Heart left ventricle (tissue), 13 donors: Measurements from ENCODE around the gene NRBF2.

ENCODE experiments used
- CTCF ChIP-seq, 12 donors: fragments of 200-600 bp; sonication (generic) in 4 of 12; IDR thresholded peaks; one replicate each; pipeline versions ENCODE4 v1.5.0 to v1.8.0; 2018 to 2022; ENCODE audit warnings: antibody characterized with exemption in 12 of 12, mild to moderate bottlenecking in 5 of 12
- POLR2A ChIP-seq, 2 donors: fragments of 450-650 bp; IDR thresholded peaks; one replicate each; pipeline ENCODE4 v1.6.1; 2017; ENCODE audit warnings: antibody characterized with exemption in 2 of 2, mild to moderate bottlenecking in 2 of 2, moderate library complexity in 2 of 2
- donor health status: ischemic (EF 13 %, LVEDD 7.1; RV severe dilation, severe dysfunction).
- donor health status: DM: no; HTN: yes; CAD: no.
- donor health status: DM: no; HTN: no; CAD: no.
- donor health status: ischemic (EF 25% LVEDD 6.9; RV normal size, moderate dysfunction).
- donor health status: ischemic (EF 25% LVEDD 5.7; RV mildly dilated, moderate dysfunction).
- donor health status: ischemic (EF 35%, LVEDD 5.7; RV mildly dilated, moderate dysfunction).
- donor health status: nonischemic (EF 11% LVEDD 7.7; RV severe dilation, severe dysfunction).
- donor health status: DM: yes; HTN: yes; CAD: no.
- donor health status: PGD.
- donor health status: ischemic (EF 29% LVEDD 5.4; RV normal size, mild dysfunction).
- donor health status: nonischemic (EF 23%, LVEDD 6.1; RV moderate dilation, normal function).

GRCh38 chr10:63192826-63193225 lies 59.7 kb downstream of the NRBF2 start:
- TF ChIP-seq POLR2A (IDR thresholded peaks at IDR 0.05), result no peak
- TF ChIP-seq CTCF (IDR thresholded peaks at IDR 0.05), result no peak
